Small intestine (tissue), 7 donors: ENCODE measurements around the gene ANO9. TPM values are rescaled to one million over a fixed set of nuclear protein-coding genes. Genes with fewer than 3 reads are reported as not detected.

Experiments
- DNase-seq, 2 donors: peaks; one replicate each; pipeline versions ENCODE4 v3.0.0 to v3.0.0-alpha.2; 2013
- FAIRE-seq: peaks from 2 replicates; lab custom pipeline; 2012; peaks lifted over from hg19 to GRCh38; lab: Jason Lieb, UNC
- H3K27ac ChIP-seq, 3 donors: one replicate each; pipeline ENCODE4 v1.5.1; 2013; ENCODE audit warnings: low read length in 2 of 3, mild to moderate bottlenecking in 2 of 3, control low read depth in 1 of 3, inconsistent platforms in 1 of 3, low read depth in 1 of 3, moderate library complexity in 1 of 3
- H3K27me3 ChIP-seq, 3 donors: one replicate each; pipeline ENCODE4 v1.6.1; 2013; ENCODE audit warnings: low read length in 3 of 3, inconsistent platforms in 1 of 3; ENCODE audit not compliant: control insufficient read depth in 3 of 3, insufficient read depth in 3 of 3
- H3K36me3 ChIP-seq, 3 donors: one replicate each; pipeline ENCODE4 v1.6.1; 2013; ENCODE audit warnings: low read length in 3 of 3, inconsistent platforms in 1 of 3, low read depth in 1 of 3, mild to moderate bottlenecking in 1 of 3, moderate library complexity in 1 of 3; ENCODE audit not compliant: control insufficient read depth in 3 of 3, insufficient read depth in 2 of 3
- H3K4me1 ChIP-seq, 3 donors: one replicate each; pipeline ENCODE4 v1.6.1; 2013; ENCODE audit warnings: low read length in 2 of 3, inconsistent platforms in 1 of 3, low read depth in 1 of 3, mild to moderate bottlenecking in 1 of 3, moderate library complexity in 1 of 3; ENCODE audit not compliant: control insufficient read depth in 3 of 3, insufficient read depth in 2 of 3
- H3K4me3 ChIP-seq, 3 donors: one replicate each; pipeline ENCODE4 v1.5.1; 2013; ENCODE audit warnings: low read length in 3 of 3, control low read depth in 1 of 3, inconsistent platforms in 1 of 3, low read depth in 1 of 3, mild to moderate bottlenecking in 1 of 3, moderate library complexity in 1 of 3
- H3K9me3 ChIP-seq, 2 donors: one replicate each; pipeline ENCODE4 v1.6.1; 2013; ENCODE audit warnings: low read depth in 1 of 2, low read length in 1 of 2; ENCODE audit not compliant: control insufficient read depth in 2 of 2, insufficient read depth in 1 of 2
- WGBS, 3 donors: extraction: QIAGEN DNeasy Blood & Tissue Kit; methylation state at CpG; one replicate each; pipeline ENCODE4 v1.1.7; 2013; 5-methylcytosine and 5-hydroxymethylcytosine counted together
- polyA plus RNA-seq, 4 donors: library from polyadenylated mRNA; stranded (reverse) in 3 of 4; unstranded in 1 of 4; fragments of 200-250 nt in 3 of 4; fragments of 120-200 nt in 1 of 4; gene quantifications; one replicate each; pipeline versions ENCODE4 v1.2.1 to v1.2.3, GENCODE V29; 2013
- donor health status: healthy with polysubstance abuse.
- donor health status: control.
- donor health status: control.
- donor health status: Bipolar disorder and iron deficiency.
- donor health status: healthy.

Gene ANO9
- polyA plus RNA-seq, 4 donors = 84.7 to 363 (median 220) TPM

- Histone ChIP-seq H3K4me1 (no peaks in the 10 kb centered on the region), H3K36me3 (peaks cover 0 to 7% (median 0%) of the 10 kb centered on the region in 3 donors), H3K4me3 (no peak overlapping the region), H3K9me3 (peaks cover 3 to 22% of the 10 kb centered on the region in 2 donors), H3K27ac (no peak overlapping the region), H3K27me3 (peaks cover 0 to 5% (median 4%) of the 10 kb centered on the region in 3 donors)
- WGBS, 3 donors = 87 to 90% (median 89%) methylated on average over 14 to 16 of the region's 16 CpGs
- DNase-seq = no peak
- FAIRE-seq = no peak
Measured at GRCh38 chr11:384511-384910, 57.3 kb downstream of the ANO9 start.

GRCh38 chr11:383431-383830 lies 58.4 kb downstream of the ANO9 start:
- Histone ChIP-seq H3K36me3 (peaks cover 0 to 8% (median 0%) of the 10 kb centered on the region in 3 donors), H3K27me3 (peaks cover 0 to 5% (median 4%) of the 10 kb centered on the region in 3 donors), H3K9me3 (peaks cover 3 to 22% of the 10 kb centered on the region in 2 donors), H3K4me1 (no peaks in the 10 kb centered on the region), H3K4me3 (no peak overlapping the region), H3K27ac (no peak overlapping the region)
- DNase-seq = no peak
- FAIRE-seq = no peak
- 90 to 94% (median 91%) methylated on average over 14 of the region's 14 CpGs for WGBS, 3 donors

- Histone ChIP-seq H3K27me3 (peaks cover 0 to 5% (median 4%) of the 10 kb centered on the region in 3 donors), H3K36me3 (peaks cover 0 to 9% (median 0%) of the 10 kb centered on the region in 3 donors), H3K4me3 (no peak overlapping the region), H3K9me3 (peaks cover 3 to 16% of the 10 kb centered on the region in 2 donors), H3K27ac (no peak overlapping the region), H3K4me1 (no peaks in the 10 kb centered on the region)
- FAIRE-seq (no peak), DNase-seq (no peak)
- WGBS, 3 donors = 60 to 75% (median 69%) methylated on average over 11 of the region's 11 CpGs
Measured at GRCh38 chr11:382081-382629, 59.7 kb downstream of the ANO9 start.

GRCh38 chr11:381501-382072 lies 60.2 kb downstream of the ANO9 start:
- 80 to 86% (median 84%) methylated on average over 25 to 31 of the region's 35 CpGs for WGBS, 3 donors
- Histone ChIP-seq H3K9me3 (peaks cover 3 to 10% of the 10 kb centered on the region in 2 donors), H3K36me3 (peaks cover 0 to 9% (median 0%) of the 10 kb centered on the region in 3 donors), H3K4me1 (no peaks in the 10 kb centered on the region), H3K27ac (no peak overlapping the region), H3K4me3 (no peak overlapping the region), H3K27me3 (peaks cover 0 to 4% (median under 1%) of the 10 kb centered on the region in 3 donors)
- DNase-seq (no peak), FAIRE-seq (no peak)

- peaks cover 0 to 9% (median 0%) of the 10 kb centered on the region in 3 donors for H3K36me3 ChIP-seq
- 75 to 93% (median 81%) methylated on average over 5 to 14 of the region's 14 CpGs for WGBS, 3 donors
- no peaks in the 10 kb centered on the region for H3K4me1 ChIP-seq
- peaks cover 1 to 5% of the 10 kb centered on the region in 2 donors for H3K9me3 ChIP-seq
- no peak overlapping the region for H3K27ac ChIP-seq
- FAIRE-seq = no peak
- DNase-seq = no peak
- peaks cover 0 to 4% (median 0%) of the 10 kb centered on the region in 3 donors for H3K27me3 ChIP-seq
- no peak overlapping the region for H3K4me3 ChIP-seq
Measured at GRCh38 chr11:380996-381395, 60.8 kb downstream of the ANO9 start.

- FAIRE-seq (no peak), DNase-seq (no peak)
- no peaks in the 10 kb centered on the region for H3K4me1 ChIP-seq
- peaks cover 0 to 4% (median 0%) of the 10 kb centered on the region in 3 donors for H3K27me3 ChIP-seq
- 81 to 93% (median 84%) methylated on average over 19 to 23 of the region's 23 CpGs for WGBS, 3 donors
- H3K27ac ChIP-seq = no peak overlapping the region
- H3K4me3 ChIP-seq = no peak overlapping the region
- H3K36me3 ChIP-seq = peaks cover 0 to 12% (median 0%) of the 10 kb centered on the region in 3 donors
- H3K9me3 ChIP-seq = peaks cover 0 to 4% of the 10 kb centered on the region in 2 donors
Measured at GRCh38 chr11:380491-380890, 61.3 kb downstream of the ANO9 start.

GRCh38 chr11:380095-380480 lies 61.7 kb downstream of the ANO9 start:
- 90 to 95% (median 92%) methylated on average over 34 to 35 of the region's 35 CpGs for WGBS, 3 donors
- FAIRE-seq (no peak), DNase-seq (no peak)
- peaks cover 0 to 15% (median 0%) of the 10 kb centered on the region in 3 donors for H3K36me3 ChIP-seq
- no peak overlapping the region for H3K27ac ChIP-seq
- no peak overlapping the region for H3K4me3 ChIP-seq
- peaks cover 0 to 4% (median 0%) of the 10 kb centered on the region in 3 donors for H3K27me3 ChIP-seq
- no peaks in the 10 kb centered on the region for H3K4me1 ChIP-seq
- H3K9me3 ChIP-seq = peaks cover 0 to 7% of the 10 kb centered on the region in 2 donors

- Histone ChIP-seq H3K36me3 (peaks cover 0 to 15% (median 0%) of the 10 kb centered on the region in 3 donors), H3K27ac (no peak overlapping the region), H3K4me3 (no peak overlapping the region), H3K27me3 (peaks cover 0 to 4% (median 0%) of the 10 kb centered on the region in 3 donors), H3K9me3 (peaks cover 0 to 7% of the 10 kb centered on the region in 2 donors), H3K4me1 (no peaks in the 10 kb centered on the region)
- FAIRE-seq = no peak
- DNase-seq = no peak
- 89 to 94% (median 90%) methylated on average over 77 to 87 of the region's 87 CpGs for WGBS, 3 donors
Measured at GRCh38 chr11:379205-380094, 62.4 kb downstream of the ANO9 start.
